HG02981 (cell line): ENCODE results near the gene FGF12.

Source experiments
- ATAC-seq: cut with Tn5 transposase; IDR thresholded peaks from one replicate; pipeline ENCODE4 v1.9.1; 2021; ENCODE audit warnings: mild to moderate bottlenecking, moderate library complexity; ENCODE audit not compliant: unreplicated experiment

FGF12 gene

DNA sequence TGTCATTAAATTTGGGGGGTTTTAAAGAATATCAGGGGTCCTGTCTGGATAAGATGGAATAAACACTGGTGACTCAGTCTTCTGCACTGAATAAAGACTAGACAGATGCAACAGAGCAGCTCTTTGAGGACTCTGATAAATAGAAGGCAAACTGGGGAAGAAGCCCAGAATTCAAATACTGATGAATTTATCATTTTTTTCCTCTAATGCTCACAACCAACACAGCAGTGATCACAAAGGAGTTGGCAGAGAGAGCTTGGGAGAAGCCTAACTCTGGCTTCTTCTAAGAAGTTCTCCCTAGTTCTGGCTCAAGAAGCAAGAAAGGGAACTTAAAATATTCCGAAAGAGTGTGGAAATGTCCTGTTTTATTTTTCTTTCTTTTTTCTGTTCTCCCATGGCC, 597.8 kb downstream of the FGF12 start:
- no peak for ATAC-seq

DNA sequence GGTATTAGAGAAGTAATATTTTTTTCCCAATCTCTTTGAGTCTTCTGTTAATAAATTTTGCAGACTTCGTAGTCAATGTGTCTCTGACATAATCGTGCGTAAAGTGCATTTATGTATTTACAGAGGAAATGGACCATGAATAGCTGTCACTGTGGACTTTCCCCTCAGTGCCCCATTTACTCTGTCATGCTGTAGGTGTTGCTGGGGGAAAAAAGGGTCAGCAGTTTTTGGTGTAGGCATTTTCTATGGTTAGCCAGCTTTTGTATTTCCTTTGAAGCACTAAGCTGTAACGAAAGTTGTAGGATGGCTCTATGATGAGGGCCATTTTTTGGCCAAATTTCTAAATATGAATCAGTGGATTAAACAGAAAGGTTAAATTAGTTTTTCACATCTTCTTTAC, 598.4 kb downstream of the FGF12 start:
- peak; percentile 64 for ATAC-seq

DNA sequence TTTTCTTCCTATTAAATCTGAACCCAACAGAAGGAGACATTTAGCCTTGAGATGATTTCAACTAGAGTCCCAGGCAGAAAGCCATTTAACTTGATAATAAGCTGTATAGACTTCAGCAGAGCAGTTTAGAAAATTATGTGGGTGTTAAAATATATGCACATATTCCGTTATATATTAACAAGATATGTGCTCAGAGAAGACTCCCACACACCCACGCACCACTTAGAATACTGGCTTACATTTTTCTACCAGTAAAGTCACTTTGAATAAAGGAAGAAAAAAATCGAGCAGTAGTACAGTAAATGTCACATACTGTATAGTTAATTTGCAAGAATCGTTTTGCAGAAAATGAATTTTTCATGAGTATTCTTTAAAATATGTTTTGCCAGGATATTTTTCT, 599.3 kb downstream of the FGF12 start:
- no peak for ATAC-seq

DNA sequence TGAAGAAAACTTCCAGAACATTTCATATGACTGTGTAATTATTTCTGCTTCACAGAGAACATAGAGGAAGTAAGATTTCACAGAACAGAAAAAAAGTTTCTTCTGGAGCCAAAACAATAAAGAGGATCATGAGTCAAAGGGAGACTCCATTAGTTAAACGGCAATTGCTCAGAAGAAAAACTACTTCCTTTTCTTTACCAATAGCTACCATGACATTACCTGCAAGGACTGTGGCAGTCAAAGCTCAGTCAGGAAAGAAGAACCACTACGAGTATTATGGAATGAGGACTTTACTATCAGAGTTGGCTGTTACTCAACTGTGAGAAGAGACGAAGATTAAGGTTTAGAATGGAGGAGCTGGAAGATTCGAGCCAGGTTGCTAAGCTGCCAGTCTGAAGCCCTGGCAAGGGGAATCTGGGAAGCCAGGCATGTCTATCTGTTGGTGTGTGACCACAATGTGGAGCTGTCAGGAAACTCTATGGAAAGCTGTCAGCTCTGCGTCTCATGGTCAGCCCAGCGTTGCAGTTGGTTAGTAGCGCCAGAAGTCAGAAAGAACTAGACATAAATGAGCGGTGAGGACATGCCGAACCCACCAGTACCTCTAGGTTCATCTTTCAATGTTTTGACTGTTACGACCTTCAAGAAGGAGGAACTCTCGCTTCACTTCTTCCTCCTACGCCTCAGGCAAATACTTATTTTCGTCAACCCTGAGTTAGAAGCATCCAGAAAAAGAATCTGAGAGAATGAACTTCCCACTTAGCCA, 604.3 kb downstream of the FGF12 start:
- peak; percentile 71 for ATAC-seq

DNA sequence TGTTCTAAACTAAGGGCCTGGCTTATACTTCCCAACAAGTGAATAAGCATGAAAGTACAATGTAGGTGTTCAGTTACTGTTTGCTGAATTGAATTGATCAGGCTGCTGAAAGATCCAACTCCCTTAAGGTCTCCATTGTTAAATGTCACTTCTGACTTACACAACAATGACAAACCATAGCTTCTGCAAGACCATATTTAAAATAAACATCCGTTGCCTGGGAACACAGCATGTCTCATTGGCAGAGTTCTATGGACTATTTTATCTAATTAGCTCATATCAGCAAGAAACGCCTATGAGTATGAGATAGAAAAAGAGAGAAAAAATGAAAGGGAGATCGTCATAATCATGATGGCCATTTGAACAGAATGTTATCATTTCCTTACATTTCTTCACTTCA, 605.4 kb downstream of the FGF12 start:
- no peak for ATAC-seq

DNA sequence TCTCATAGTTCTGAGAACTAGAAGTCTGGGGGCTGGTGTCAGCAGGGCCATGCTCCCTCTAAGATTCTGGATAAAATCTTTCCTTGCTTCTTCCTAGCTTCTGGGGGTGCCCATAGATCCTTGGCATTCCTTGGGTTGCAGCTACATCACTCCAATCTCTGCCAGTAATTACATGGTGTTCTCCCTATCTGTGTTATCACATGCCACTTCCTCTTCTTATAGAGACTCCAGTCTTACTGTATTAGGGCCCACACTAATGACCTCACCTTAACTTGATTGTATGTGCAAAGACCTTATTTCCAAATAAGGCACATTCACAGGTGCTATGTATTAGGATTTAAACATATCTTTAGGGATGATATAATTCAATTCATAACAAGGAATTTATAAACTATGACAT, 618.5 kb downstream of the FGF12 start:
- ATAC-seq, result no peak

DNA sequence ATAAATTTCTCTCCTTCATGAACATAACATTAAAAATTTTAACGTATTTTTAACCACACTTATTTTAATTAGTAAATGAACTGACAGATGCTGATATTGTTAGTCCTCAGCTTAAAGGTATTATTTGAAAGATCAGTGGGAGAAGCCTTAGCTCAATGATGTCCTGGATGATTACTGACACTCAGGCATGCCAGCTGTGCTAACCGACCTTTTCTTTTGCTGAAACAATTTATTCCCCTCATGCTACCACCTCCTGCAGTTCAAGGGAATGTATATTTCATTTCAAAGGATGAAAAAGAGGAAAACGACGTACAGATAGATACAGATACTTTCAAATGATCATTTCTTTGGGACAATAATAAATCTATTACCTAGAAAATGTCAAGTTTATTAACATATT, 620.8 kb downstream of the FGF12 start:
- ATAC-seq, result no peak

DNA sequence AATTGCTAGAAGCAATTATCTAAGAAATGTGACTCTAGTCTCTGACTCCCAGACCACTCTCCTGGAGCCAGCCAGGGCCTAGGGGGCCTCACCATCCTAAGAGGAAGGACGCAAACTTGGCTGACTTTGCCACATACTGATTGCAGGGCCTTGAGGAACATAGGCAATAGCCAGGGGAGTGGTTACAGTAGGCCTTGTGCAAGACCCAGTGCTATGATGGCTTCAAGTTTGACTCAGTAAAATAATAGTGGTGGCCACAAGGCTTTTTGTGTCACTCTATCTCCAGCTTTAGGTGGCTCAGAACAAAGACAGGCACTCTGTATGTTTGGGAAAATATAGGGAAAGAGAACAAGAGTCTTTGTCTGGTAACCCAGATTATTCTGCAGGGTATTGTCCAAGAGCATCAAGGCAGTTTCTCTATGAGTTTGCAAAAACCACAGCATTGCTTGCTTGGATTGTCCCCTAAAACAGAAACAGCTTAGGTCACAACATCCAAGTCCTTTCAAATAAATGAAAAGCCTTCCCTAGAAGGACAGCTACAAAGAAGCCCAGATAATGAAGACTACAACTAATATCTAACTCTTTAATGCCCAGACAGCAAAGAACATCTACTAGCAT, 634.8 kb downstream of the FGF12 start:
- no peak for ATAC-seq

DNA sequence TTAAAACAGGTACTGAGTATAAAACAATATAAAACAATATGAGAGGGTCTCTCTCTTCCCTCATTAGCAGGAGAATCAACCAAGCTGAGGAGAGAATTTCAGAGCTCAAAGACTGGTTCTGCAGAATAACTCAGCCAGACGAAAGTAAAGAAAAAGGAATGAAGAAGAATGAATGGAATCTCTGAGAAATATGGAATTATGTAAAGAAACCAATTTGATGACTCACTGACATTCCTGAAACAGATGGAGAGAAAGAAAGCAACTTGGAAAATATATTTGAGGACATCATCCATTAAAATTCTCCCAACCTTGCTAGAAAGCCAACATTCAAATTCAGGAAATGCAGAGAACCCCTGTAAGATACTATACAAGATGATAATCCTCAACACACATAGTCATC, 635.5 kb downstream of the FGF12 start:
- ATAC-seq, result no peak

DNA sequence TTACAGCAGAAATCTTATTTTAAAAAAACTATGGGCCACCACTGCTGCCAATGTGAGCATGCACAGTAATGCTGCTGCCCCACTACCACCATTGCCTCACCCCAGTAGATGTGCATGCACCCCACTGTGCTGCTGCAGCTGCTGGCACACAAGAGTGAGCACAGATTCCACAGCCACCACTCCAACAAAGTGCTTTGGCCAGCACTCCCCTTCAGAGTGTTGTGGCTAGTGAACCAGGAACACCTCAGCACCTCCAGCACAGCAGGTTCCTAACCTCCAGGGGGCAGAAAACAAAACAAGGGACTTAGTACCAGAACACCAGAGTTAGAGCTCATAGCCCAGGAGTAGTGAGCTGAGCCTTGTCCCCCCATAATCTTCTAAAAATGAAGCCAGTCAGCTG, 636.8 kb downstream of the FGF12 start:
- ATAC-seq, result peak; percentile 77
